HG03439 (cell line): ENCODE measurements around the gene OR2L3.
"Not testable (repeated sequence)": the region's sequence is repeated elsewhere in the genome, so short reads cannot be mapped to it uniquely, and the experiment has no call there.

Experiments
- ATAC-seq: cut with Tn5 transposase; IDR thresholded peaks from one replicate; pipeline ENCODE4 v1.9.1; 2021; ENCODE audit warnings: mild to moderate bottlenecking, moderate library complexity; ENCODE audit not compliant: unreplicated experiment

Gene OR2L3, protein sequence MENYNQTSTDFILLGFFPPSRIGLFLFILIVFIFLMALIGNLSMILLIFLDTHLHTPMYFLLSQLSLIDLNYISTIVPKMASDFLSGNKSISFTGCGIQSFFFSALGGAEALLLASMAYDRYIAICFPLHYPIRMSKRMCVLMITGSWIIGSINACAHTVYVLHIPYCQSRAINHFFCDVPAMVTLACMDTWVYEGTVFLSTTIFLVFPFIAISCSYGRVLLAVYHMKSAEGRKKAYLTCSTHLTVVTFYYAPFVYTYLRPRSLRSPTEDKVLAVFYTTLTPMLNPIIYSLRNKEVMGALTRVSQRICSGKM

DNA sequence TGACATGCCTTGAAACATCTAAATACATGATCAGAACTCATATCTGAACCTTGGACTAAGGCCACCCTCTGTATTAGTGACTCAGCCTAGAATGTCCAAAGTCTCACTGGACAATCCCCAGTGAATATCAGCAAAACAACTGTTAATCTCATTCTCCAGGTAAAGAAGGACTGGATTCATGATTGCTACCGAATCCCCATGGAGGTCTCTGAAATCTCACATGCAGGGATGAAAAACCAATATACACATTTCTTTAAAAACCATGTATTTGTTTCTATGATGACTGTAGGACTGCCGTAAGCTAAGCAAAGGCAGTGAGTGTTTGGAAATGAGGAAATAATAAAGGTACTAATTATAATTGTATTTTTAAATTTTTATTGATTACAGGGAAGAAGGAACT is at the start of gene OR2L3:
TSS of gene OR2L3 (plus strand) at position 301 of the 400 bp plus-strand sequence. CDS start 13,846 bp downstream, outside the sequence.
- ATAC-seq: no peak

DNA sequence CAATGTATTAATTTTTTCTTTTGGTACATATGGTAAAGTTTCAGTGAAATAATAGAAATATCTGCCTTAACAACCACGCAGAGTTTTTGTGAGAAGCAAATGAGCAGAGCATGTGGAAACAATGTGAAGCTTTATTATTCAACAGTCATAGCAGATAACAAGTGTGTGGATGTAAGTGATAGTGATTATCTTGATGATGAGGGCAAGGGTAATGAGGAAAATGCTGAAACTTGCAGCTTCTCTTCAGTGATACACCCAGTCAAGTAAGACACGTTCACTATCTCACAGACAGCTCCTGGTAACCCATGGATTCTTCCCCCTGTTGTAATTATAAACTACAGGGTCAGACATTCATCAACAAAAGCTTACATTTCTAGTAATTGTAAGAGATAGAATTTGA is 47.8 kb upstream of the OR2L3 start:
- no peak for ATAC-seq

DNA sequence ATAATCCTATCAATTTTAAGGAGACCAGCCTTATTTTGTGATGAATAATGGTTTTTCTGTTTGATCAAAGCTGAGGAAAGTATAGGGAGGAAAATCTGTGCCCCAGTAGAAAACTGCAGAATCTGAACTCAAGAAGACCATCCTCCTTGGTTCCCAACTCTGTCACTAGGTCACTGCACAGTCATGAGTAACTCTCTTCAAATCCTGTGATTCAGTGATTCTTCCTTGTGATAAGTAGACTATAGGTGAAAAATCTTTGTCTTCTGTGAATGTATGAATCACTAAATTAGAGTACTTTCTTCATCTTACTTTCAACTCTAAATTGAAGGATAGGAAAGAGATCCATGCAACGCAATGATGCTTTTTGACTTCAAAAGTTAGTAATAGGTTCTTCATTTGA is 46.5 kb upstream of the OR2L3 start:
- no peak for ATAC-seq

DNA sequence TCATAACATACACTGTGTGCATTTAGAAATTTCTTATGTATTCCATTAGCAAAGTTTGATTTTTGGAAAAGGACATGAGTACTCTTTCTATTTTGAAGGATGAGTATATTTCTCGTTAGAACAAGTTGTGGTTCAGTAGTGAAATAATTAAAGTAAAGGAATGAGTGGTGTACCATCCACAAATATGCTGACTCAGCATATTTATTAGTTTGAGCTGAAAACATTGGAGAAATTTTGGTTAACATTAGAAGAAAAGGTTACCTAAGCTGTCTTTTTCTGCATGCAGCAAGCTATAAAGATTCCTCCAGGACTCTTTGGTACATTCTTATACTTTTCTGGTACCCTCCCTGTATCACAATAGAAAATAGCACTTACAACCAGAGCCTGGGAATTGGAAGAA is 38.9 kb upstream of the OR2L3 start:
- ATAC-seq: no peak

DNA sequence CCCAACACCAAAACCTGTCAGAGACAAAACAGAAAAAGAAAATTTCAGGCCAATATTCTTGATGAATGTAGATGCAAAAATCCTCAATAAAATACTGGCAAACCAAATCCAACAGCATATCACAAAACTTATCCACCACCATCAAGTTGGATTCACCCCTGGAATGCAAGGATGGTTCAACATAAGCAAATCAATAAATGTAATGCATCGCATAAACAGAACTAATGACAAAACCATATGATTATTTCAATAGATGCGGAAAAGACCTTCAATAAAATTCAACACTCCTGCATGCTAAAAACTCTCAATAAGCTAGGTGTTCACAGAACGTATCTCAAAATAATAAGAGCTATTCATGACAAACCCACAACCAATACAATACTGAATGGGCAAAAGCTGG is 37.0 kb upstream of the OR2L3 start:
- no peak for ATAC-seq

DNA sequence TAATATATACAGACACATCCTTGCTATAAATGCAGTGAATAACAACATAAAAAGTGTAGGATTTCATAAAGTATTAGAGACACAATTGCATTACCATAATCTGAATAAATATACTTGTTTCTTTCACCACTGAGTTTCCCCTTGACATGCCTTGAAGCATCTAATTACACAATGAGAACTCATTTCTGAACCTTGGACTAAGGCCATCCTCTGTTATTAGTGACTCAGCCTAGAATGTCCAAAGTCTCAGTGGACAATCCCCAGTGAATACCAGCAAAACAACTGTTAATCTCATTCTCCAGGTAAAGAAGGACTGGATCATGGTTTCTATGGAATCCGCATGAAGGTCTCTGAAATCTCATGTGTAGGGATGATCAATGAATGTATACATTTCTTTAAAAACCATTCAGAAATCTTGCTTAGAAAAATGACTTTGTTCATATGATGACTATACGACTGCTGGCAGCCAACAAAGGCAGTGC is 33.4 kb upstream of the OR2L3 start, which contains the start of gene OR2L5:
TSS of gene OR2L5 (plus strand) at position 432 of the 482 bp plus-strand sequence. CDS start 8,288 bp downstream, outside the sequence.
- ATAC-seq: no peak

DNA sequence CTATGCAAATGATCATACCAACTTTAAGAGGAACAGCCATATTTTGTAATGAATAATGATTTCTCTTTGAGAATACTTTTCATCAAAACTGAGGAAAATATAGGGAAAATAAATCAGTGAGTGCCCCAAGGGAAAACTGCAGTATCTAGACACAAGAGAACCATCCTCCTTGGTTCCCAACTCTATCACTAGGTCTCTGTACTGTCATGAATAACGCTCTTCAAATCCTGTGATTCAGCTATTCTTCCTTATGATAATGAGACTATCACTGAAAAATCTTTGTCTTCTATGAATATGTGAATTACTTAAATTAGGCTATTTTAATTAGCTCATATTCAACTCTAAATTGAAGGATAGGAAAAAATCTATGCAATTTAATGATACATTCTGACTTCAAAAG is 30.8 kb upstream of the OR2L3 start:
- no peak for ATAC-seq

DNA sequence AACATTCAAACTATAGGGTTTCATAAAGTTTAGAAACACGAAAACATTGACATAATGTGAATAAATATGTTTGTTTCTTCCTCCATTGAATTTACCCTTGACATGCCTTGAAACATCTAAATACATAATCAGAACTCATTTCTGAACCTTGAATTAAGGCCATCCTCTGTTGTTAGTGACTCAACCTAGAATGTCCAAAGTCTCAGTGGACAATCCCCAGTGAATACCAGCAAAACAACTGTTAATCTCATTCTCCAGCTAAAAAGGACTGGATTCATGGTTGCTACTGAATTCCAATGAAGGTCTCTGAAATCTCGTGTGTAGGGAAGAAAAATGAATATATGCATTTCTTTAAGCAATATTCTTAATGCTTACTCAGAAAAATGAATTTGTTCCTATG is 16.9 kb upstream of the OR2L3 start, which contains the start of gene OR2L2:
TSS of gene OR2L2 (plus strand) at position 301 of the 400 bp plus-strand sequence. CDS start 8,198 bp downstream, outside the sequence.
- ATAC-seq: no peak

DNA sequence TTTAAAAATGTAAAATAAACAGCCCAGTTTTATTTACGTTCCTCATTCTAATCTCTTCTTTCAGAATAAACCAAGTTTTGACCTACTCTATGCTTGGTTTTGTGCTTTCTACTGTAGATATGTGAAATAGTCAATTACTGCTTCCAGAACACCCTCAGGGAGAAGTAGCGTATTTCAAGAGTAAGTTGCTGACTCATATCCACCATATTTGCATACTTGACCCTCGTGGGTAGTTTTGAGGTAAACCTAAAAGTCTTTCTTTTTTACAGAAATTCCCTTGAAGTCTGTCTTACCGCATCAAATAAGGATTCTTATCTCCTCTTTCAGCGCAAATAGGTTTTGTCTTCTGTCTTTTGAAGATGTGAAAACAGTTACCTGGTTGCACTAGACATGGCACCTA is 1.4 kb upstream of the OR2L3 start:
- no peak for ATAC-seq

DNA sequence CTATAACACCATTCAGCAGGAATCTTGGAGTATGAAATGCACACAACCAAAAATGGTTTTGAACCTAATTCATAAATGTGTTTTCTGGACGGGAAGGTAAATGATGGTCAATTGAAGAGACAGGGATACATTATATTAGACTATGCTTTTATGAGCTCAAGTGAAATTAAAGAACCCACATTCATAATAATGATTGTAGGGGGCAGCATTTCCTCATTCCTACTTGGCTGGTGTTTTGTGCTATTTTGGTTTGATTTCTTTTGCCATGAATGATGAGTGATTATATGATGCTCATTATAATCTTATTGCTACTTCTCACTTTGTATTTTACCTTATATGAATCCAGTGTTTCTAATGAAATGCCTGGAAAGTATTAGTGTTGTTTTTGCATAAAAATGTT is 372 bp downstream of the OR2L3 start:
- ATAC-seq: no peak

DNA sequence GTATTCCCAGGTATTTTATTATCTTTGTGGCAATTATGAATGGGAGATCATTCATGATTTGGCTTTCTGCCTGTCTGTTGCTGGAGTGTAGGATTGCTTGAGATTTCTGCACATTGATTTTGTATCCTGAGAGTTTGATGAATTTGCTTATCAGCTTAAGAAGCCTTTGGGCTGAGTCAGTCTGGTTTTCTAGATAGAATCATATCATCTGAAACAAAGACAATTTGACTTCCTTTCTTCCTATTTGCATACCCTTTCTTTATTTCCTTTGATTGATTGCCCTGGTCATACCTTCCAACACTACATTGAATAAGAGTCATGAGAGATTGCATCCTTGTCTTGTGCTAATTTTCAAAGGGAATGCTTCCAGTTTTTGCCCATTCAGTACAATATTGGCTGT is 8.0 kb downstream of the OR2L3 start:
- no peak for ATAC-seq

DNA sequence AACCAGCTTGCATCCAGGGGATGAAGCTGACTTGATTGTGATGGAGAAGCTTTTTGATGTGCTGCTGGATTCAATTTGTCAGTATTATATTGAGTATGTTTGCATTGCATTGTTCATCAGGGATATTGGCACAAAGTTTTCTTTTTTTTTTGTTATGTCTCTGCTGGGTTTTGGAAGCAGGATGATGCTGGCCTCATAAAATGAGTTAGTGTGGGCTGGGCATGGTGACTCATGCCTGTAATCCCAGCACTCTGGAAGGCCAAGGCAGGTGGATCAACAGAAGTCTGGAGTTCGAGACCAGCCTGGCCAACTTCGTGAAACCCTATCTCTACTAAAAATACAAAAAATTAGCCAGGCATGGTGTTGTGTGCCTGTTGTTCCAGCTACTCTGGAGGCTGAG is 8.6 kb downstream of the OR2L3 start:
- no peak for ATAC-seq

DNA sequence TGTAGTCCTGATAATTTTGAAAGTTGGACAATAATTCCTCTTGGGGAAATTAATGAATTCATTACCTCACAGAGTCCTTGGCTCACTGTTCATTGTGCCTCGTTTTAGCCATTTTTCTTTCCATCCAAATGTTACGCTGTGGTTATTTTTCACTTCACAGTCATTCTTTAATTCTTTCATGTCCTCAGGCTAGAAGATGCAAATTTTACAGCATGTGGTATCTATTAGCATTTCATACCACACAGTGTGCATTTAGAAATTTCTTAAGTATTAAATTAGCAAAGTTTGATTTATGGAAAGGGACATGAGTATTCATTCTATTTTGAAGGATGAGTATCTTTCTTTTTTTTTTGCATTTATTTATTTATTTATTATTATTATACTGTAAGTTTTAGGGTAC is 18.4 kb downstream of the OR2L3 start:
- no peak for ATAC-seq

DNA sequence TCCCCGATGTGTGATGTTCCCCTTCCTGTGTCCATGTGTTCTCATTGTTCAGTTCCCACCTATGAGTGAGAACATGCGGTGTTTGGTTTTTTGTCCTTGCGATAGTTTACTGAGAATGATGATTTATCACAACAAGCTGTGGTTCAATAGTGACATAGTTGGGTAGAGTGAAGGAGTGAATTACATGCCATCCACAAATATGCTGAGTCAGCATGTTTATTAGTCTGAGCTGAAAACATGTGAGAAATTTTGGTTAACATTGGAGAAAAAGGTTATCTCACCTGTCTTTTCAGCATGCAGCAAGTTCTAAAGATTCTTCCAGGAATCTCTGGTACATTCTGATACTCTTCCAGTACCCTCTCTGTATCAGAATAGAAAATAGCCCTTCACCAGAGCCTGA is 19.0 kb downstream of the OR2L3 start:
- no peak for ATAC-seq

DNA sequence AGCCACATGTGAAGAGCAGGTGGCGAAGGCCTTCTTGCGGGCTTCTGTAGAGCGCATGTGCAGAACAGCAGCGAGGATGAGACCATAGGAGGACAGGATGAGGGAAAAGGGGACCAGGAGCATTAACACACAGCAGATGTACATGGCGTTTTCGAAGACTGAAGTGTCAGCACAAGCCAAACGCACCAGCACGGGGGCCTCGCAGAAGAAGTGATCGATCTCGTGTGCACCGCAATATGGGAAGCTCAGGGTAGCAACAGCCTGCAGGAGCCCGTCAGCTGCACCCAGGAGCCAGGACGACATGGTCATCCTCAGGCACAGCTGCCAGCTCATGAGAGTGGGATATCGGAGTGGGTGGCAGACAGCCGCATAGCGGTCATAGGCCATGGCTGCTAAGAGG is 37.2 kb downstream of the OR2L3 start:
- ATAC-seq: not testable (repeated sequence)

DNA sequence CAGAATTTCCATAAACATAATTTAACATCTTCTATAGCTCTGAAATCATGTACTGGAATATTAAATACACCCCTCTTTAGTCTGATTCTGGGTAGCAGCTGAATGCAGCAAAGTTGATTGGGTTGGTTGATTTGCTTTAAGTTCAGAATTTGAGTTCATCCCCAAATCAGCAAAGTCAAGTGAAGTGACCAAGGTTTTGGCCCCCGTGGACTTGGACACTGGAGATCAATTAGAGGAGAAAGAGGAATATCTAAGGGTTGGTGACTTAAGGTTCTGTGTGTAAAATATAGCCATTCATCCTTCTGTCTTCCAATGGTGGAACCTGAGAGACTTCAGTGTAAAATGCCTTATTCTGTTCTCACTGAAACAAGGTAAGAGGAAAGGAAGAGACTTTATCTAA is 48.2 kb downstream of the OR2L3 start, which contains the start of gene OR2L13:
TSS of gene OR2L13 (plus strand) at position 301 of the 400 bp plus-strand sequence. CDS start 4,192 bp downstream, outside the sequence.
- no peak for ATAC-seq

DNA sequence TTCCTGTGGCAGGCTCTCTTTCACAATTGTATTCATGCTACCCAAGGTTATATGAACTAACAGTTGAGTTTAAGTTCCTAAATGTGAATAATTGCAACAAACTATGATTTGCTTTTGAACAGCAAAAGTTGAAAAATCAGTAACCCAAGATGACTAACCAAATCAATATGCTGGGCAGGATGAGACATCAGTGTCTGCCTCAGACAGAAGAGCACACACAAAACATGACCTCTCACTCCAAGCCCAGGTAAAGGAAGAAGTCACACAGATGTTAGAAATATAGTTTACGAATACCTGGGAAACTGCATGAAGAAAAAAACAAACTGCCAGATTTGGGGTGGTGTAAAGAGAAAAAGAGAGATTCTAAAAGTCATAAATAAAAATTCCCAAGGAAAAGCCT is 51.9 kb downstream of the OR2L3 start:
- ATAC-seq: no peak

DNA sequence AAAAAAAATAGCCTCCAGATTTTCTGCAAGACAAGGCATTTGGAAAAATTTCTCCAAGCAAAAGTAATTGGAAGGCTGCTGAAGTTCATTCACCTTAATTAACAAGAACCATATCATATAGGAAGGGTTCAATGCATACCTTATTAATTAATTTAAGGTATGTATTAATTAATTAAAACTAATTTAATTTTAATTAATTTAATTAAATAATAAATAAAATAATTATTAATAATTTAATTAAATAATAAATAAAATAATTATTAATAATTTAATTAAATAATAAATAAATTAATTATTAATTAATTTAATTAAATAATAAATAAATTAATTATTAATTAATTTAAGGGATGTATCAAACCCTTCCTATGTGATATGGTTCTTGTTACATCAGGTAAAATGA is 56.2 kb downstream of the OR2L3 start:
- no peak for ATAC-seq

DNA sequence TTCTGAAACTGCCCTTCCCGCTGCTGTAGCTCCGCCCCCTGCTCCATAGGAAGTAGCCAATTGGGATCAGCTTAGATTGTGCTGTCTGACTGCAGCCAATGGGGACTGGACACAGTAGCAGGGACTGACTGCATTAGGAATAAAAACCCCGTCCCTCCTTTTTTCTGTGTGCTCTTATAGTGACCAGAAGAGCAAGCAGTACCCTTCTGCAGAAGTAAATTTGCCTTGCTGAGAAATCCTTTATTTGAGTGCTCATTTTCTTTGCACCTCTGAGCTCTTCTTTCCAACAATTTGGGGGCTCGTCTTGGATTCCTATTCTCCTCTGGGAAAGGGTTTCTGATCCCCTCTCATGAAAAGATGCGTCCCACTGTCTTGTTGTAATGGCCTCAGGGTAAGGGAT is 64.5 kb downstream of the OR2L3 start:
- ATAC-seq: no peak
